ENCODE data around the gene HECTD4. TPM values are rescaled to one million over a fixed set of nuclear protein-coding genes. Genes with fewer than 3 reads are reported as not detected.
A peak's percentile ranks its signal among the peaks of the same experiment; 100 is the strongest.

HECTD4 gene
- total RNA-seq, 2 experiments from 2014 or later = 34.5 to 62.4 TPM

DNA sequence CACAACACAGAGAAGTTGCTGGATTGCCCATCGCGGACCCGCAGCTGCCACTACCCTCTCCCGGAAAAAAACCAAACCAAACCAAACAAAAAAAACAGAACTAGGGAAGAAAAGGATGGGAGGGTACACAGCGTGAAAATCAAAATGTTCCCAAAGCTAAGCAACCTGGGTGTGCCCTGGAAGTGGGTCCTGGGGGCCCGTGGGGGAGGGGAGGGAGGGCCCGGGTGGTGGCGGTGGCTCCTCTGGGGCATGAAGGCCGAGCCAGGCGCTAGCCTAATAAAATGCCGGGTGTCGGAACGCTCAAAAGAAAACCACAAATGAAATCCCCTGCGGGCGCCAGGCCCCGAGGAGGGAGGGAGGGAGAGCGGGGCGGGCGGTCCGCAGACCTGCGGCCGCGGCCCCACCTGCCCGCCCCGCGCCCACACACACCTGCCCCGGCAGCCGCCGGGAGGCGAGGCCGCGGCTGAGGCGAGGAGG lies 787 bp downstream of the HECTD4 start:
- intact Hi-C loops (cut with micrococcal nuclease; ENCODE audit: unreplicated experiment) = loop anchor here (10.0 kb wide), 2 partner anchors 277 to 537 kb away; partner anchors contain the start of genes MAPKAPK5 and NAA25
- H3K27ac ChIP-seq (ENCODE audit: low read depth, low read length, poor library complexity, severe bottlenecking) = peak overlapping the region; percentile 80
- peak; percentile 68 for DNase-seq (ENCODE audit: low spot score)

GRCh38 chr12:112380663-112381405 lies 1.4 kb downstream of the HECTD4 start:
- peak; percentile 41 for DNase-seq (ENCODE audit: low spot score)
- no TSS peak for BruUV-seq (replicated peaks)

More for the DNA sequence above, 787 bp downstream of the HECTD4 start:
- ChIA-PET POLR2A (interaction anchor here (0.6 kb wide), 2 partner anchors 24 to 28 kb away, joined by 3 to 9 read pairs; no protein-coding TSS in a partner anchor), CTCF (ENCODE audit: unreplicated experiment) (no interaction called here)
- H3K79me2 ChIP-seq (ENCODE audit: insufficient read depth, low read depth, low read length) = peaks cover 50% of the 10 kb centered on the region
- no peaks in the 10 kb centered on the region for H3K9me3 ChIP-seq (ENCODE audit: low read length)
- H2AFZ ChIP-seq (ENCODE audit: low read length) = peak overlapping the region; percentile 89
- TF ChIP-seq CTCF (conservative IDR thresholded peaks at IDR 0.05; ENCODE audit: low read length) (no peak), EZH2phosphoT487 (IDR thresholded peaks at IDR 0.05; ENCODE audit: borderline replicate concordance, low read depth, low read length) (no peak)
- H3K36me3 ChIP-seq (ENCODE audit: insufficient read depth, low read length) = no peaks in the 10 kb centered on the region
- peaks cover 14% of the 10 kb centered on the region for H3K4me1 ChIP-seq (ENCODE audit: insufficient read depth, low read length, poor library complexity, severe bottlenecking)
- peak overlapping the region; percentile 80 for H3K4me3 ChIP-seq (ENCODE audit: low read depth, low read length, poor library complexity, severe bottlenecking)
- BruUV-seq (replicated peaks) = no TSS peak
- peak overlapping the region; percentile 99 for H3K4me2 ChIP-seq (ENCODE audit: low read length)
- no peaks in the 10 kb centered on the region for H4K20me1 ChIP-seq (ENCODE audit: insufficient read depth, low read length)
- no peaks in the 10 kb centered on the region for H3K9me2 ChIP-seq (ENCODE audit: insufficient read depth, low read length)

More at GRCh38 chr12:112380663-112381405, 1.4 kb downstream of the HECTD4 start:
- peak overlapping the region; percentile 80 for H3K4me3 ChIP-seq (ENCODE audit: low read depth, low read length, poor library complexity, severe bottlenecking)
- TF ChIP-seq CTCF (conservative IDR thresholded peaks at IDR 0.05; ENCODE audit: low read length) (no peak), EZH2phosphoT487 (IDR thresholded peaks at IDR 0.05; ENCODE audit: borderline replicate concordance, low read depth, low read length) (no peak)
- peak overlapping the region; percentile 89; the same call in 1 of the 2 replicates for H2AFZ ChIP-seq (ENCODE audit: low read length)
- peaks cover 54% of the 10 kb centered on the region for H3K79me2 ChIP-seq (ENCODE audit: insufficient read depth, low read depth, low read length)
- no peaks in the 10 kb centered on the region for H3K36me3 ChIP-seq (ENCODE audit: insufficient read depth, low read length)
- ChIA-PET POLR2A (interaction anchor here (0.6 to 0.8 kb wide), 3 partner anchors 24 to 145 kb away, joined by 3 to 9 read pairs (median 3); no protein-coding TSS in a partner anchor), CTCF (ENCODE audit: unreplicated experiment) (no interaction called here)
- H3K9me3 ChIP-seq (ENCODE audit: low read length) = no peaks in the 10 kb centered on the region
- H3K4me1 ChIP-seq (ENCODE audit: insufficient read depth, low read length, poor library complexity, severe bottlenecking) = peaks cover 14% of the 10 kb centered on the region
- peak overlapping the region; percentile 80 for H3K27ac ChIP-seq (ENCODE audit: low read depth, low read length, poor library complexity, severe bottlenecking)
- H4K20me1 ChIP-seq (ENCODE audit: insufficient read depth, low read length) = no peaks in the 10 kb centered on the region
- H3K4me2 ChIP-seq (ENCODE audit: low read length) = peak overlapping the region; percentile 99
- intact Hi-C loops (cut with micrococcal nuclease; ENCODE audit: unreplicated experiment) = loop anchor here (10.0 kb wide), 2 partner anchors 276 to 536 kb away; partner anchors contain the start of genes MAPKAPK5 and NAA25
- H3K9me2 ChIP-seq (ENCODE audit: insufficient read depth, low read length) = no peaks in the 10 kb centered on the region
